OCI-LY3 (cell line): ENCODE data around the gene SLC17A6.

Experiments used
- H2AFZ ChIP-seq: fragments of 200-600, 300-600 bp; shearing (Covaris generic); 2 replicates; pipeline ENCODE4 v1.6.0; 2014; ENCODE audit warnings: antibody characterized with exemption, low read depth, low read length
- H3K27ac ChIP-seq: fragments of 200-600, 300-600 bp; sonication (generic); 2 replicates; pipeline ENCODE4 v1.5.1; 2014; ENCODE audit warnings: mild to moderate bottlenecking, low read length, moderate library complexity, mixed read lengths
- H3K27me3 ChIP-seq: fragments of 200-600, 300-600 bp; sonication (generic); 2 replicates; pipeline ENCODE4 v1.6.1; 2014; ENCODE audit warnings: low read depth, low read length, mixed read lengths
- H3K36me3 ChIP-seq: fragments of 200-600, 300-600 bp; sonication (generic); replicated peaks from 2 replicates; pipeline ENCODE3; 2014; ENCODE audit warnings: low read depth, low read length, mixed read lengths
- H3K4me1 ChIP-seq: fragments of 300-600, 200-600 bp; sonication (generic); 2 replicates; pipeline ENCODE4 v1.6.1; 2014; ENCODE audit warnings: low read length, mixed read lengths
- H3K4me2 ChIP-seq: fragments of 200-600, 300-600 bp; sonication (generic); 2 replicates; pipeline ENCODE4 v1.6.1; 2014; ENCODE audit warnings: low read length, mixed read lengths
- H3K4me3 ChIP-seq: fragments of 300-600, 200-600 bp; sonication (generic); 2 replicates; pipeline ENCODE4 v1.5.1; 2014; ENCODE audit warnings: antibody characterized with exemption, mild to moderate bottlenecking, low read length, moderate library complexity
- H3K79me2 ChIP-seq: fragments of 300-600, 200-600 bp; shearing (Covaris generic); 2 replicates; pipeline ENCODE4 v1.6.1; 2014; ENCODE audit warnings: mild to moderate bottlenecking, low read length, mixed read lengths
- H3K9ac ChIP-seq: fragments of 300-600, 200-600 bp; shearing (Covaris generic); 2 replicates; pipeline ENCODE4 v1.6.0; 2014; ENCODE audit warnings: mild to moderate bottlenecking, low read length, moderate library complexity
- H3K9me3 ChIP-seq: fragments of 200-600, 300-600 bp; shearing (Covaris generic); 2 replicates; pipeline ENCODE4 v1.6.1; 2014; ENCODE audit warnings: low read length, mixed read lengths; ENCODE audit not compliant: insufficient read depth
- H4K20me1 ChIP-seq: fragments of 200-600, 300-600 bp; sonication (generic); 2 replicates; pipeline ENCODE4 v1.6.1; 2016; ENCODE audit warnings: low read length, mixed read lengths; ENCODE audit not compliant: insufficient read depth
- CTCF ChIP-seq: fragments of 200-600, 300-600 bp; sonication (generic); IDR thresholded peaks from 2 replicates; pipeline ENCODE4 v1.5.1; 2014; ENCODE audit warnings: antibody characterized with exemption, low read length, low read depth
- EZH2phosphoT487 ChIP-seq: fragments of 200-600 bp; shearing (Covaris generic); IDR thresholded peaks from 2 replicates; pipeline ENCODE4 v1.6.1; 2018; ENCODE audit warnings: antibody characterized with exemption, mixed run types, low read depth

SLC17A6 gene

DNA sequence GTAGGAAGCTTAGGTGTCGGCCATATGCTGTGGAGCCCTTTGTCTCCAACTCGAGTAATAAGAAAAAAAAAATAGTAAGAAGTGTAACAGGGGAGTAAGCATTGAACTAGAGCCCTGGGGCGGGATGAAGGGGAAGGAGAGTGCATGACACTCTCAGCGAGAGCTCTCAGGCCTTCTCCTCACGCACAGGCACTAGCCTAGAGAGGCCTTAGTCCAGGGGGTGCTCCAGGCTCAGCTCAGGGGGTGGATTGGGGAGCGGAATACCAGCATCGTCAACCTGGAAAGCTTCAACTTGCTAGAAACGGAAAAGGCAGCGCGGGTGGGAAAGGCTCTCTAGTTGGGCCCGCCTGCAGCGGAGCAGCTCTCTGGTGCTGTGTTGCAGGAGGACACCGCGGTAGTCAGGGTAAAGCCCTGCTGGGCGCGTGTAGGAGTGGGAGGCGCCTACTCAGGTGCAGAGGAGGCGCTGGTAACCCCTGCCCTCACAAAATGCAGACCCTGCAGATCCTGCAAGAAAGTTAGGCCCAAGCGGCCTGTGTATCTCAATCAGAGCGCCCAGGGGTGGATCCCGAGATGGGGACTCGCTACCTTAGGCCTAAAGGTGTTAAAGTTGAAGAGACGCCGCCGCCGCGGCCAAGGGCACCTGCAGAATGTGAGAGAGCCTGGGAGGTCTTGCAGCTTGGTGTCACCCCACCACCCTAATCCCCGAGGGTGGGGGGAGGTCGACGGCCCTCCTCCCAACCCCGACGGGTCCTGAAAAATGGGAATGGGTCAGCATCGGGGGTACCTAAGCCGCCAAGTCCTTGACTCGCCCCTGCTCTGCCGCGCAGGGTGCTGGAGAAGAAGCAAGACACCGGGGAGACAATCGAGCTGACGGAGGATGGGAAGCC lies 2.8 kb downstream of the SLC17A6 start:
- no peak for TF ChIP-seq EZH2phosphoT487
- no peak for TF ChIP-seq CTCF
- no peak overlapping the region for H3K9ac ChIP-seq
- H3K4me1 ChIP-seq, result no peaks in the 10 kb centered on the region
- no peaks in the 10 kb centered on the region for H3K36me3 ChIP-seq
- H3K9me3 ChIP-seq, result no peaks in the 10 kb centered on the region
- H3K4me3 ChIP-seq, result no peak overlapping the region
- H4K20me1 ChIP-seq, result no peaks in the 10 kb centered on the region
- no peak overlapping the region for H3K4me2 ChIP-seq
- no peak overlapping the region for H2AFZ ChIP-seq
- no peaks in the 10 kb centered on the region for H3K27me3 ChIP-seq
- H3K79me2 ChIP-seq, result no peaks in the 10 kb centered on the region
- H3K27ac ChIP-seq, result no peak overlapping the region

DNA sequence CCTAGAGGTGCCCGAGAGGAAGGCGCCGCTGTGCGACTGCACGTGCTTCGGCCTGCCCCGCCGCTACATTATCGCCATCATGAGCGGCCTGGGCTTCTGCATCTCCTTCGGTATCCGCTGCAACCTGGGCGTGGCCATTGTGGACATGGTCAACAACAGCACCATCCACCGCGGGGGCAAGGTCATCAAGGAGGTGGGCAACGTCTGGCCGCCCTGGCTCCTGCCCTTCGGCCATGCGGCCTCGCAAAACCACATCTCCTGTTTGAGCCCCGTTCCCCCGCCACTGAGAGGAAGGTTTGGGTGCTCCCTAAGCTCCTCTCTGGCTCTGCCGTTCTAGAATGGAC lies 3.4 kb downstream of the SLC17A6 start:
- Histone ChIP-seq H3K9ac (no peak overlapping the region), H3K79me2 (no peaks in the 10 kb centered on the region), H3K4me1 (no peaks in the 10 kb centered on the region), H3K27me3 (no peaks in the 10 kb centered on the region), H3K36me3 (no peaks in the 10 kb centered on the region), H3K27ac (no peak overlapping the region), H3K9me3 (no peaks in the 10 kb centered on the region), H3K4me2 (no peak overlapping the region), H3K4me3 (no peak overlapping the region), H4K20me1 (no peaks in the 10 kb centered on the region), H2AFZ (no peak overlapping the region)
- TF ChIP-seq EZH2phosphoT487, result no peak

- no peak overlapping the region for H3K9ac ChIP-seq
- no peak overlapping the region for H3K4me2 ChIP-seq
- no peak overlapping the region for H3K27ac ChIP-seq
- H3K4me1 ChIP-seq, result no peaks in the 10 kb centered on the region
- no peaks in the 10 kb centered on the region for H3K9me3 ChIP-seq
- H3K27me3 ChIP-seq, result no peaks in the 10 kb centered on the region
- no peak overlapping the region for H3K4me3 ChIP-seq
- no peaks in the 10 kb centered on the region for H3K79me2 ChIP-seq
- no peak for TF ChIP-seq CTCF
- TF ChIP-seq EZH2phosphoT487, result no peak
- H3K36me3 ChIP-seq, result no peaks in the 10 kb centered on the region
- no peaks in the 10 kb centered on the region for H4K20me1 ChIP-seq
- H2AFZ ChIP-seq, result no peak overlapping the region
Measured at GRCh38 chr11:22342211-22343031, 4.2 kb downstream of the SLC17A6 start.

- no peaks in the 10 kb centered on the region for H3K4me1 ChIP-seq
- no peak overlapping the region for H3K27ac ChIP-seq
- H3K4me2 ChIP-seq, result no peak overlapping the region
- no peak overlapping the region for H3K9ac ChIP-seq
- H3K36me3 ChIP-seq, result no peaks in the 10 kb centered on the region
- H2AFZ ChIP-seq, result no peak overlapping the region
- H3K4me3 ChIP-seq, result no peak overlapping the region
- TF ChIP-seq CTCF, result no peak
- TF ChIP-seq EZH2phosphoT487, result no peak
- no peaks in the 10 kb centered on the region for H3K27me3 ChIP-seq
- no peaks in the 10 kb centered on the region for H3K9me3 ChIP-seq
- no peaks in the 10 kb centered on the region for H3K79me2 ChIP-seq
- H4K20me1 ChIP-seq, result no peaks in the 10 kb centered on the region
Measured at GRCh38 chr11:22343032-22343324, 4.8 kb downstream of the SLC17A6 start.
